A673 (cell line): Measurements from ENCODE around the gene DCAF17. TPM values are rescaled to one million over a fixed set of nuclear protein-coding genes. Genes with fewer than 3 reads are reported as not detected.

Source experiments
- BruUV-seq: library from RNA; stranded (reverse); fragments of 400-500 nt; replicated peaks from 2 replicates; lab custom pipeline; 2021; lab: Mats Ljungman, UMichigan
- CTCF ChIA-PET: fragments of 300-600 bp; sonication (Branson Sonifier 250); formaldehyde crosslinking; loops from one replicate; lab custom pipeline; 2022; ENCODE audit warnings: antibody characterized with exemption; lab: Charles Lee
- POLR2A ChIA-PET: fragments of 300-600 bp; sonication (Branson Sonifier 250); formaldehyde crosslinking; loops from one replicate; lab custom pipeline; 2022; ENCODE audit warnings: antibody characterized with exemption; ENCODE audit not compliant: low non-redundant PET; lab: Charles Lee
- DNase-seq: peaks from one replicate; pipeline ENCODE4 v3.0.0-alpha.2; 2015; ENCODE audit warnings: low spot score
- H3K27ac ChIP-seq: fragments of 200-600 bp; sonication (generic); 2 replicates; pipeline ENCODE4 v1.5.1; 2016; ENCODE audit warnings: mixed run types, low read depth, mild to moderate bottlenecking, mixed read lengths, antibody characterized with exemption, low read length; ENCODE audit not compliant: poor library complexity, severe bottlenecking
- H3K27me3 ChIP-seq: fragments of 200-600 bp; sonication (generic); replicated peaks from 2 replicates; pipeline ENCODE4 v1.6.1; 2017; ENCODE audit warnings: mixed run types, low read depth, mild to moderate bottlenecking, mixed read lengths, antibody characterized with exemption, low read length; ENCODE audit not compliant: insufficient read depth, poor library complexity
- H3K36me3 ChIP-seq: fragments of 200-600 bp; sonication (generic); 2 replicates; pipeline ENCODE4 v1.6.1; 2016; ENCODE audit warnings: mixed run types, mild to moderate bottlenecking, mixed read lengths, antibody characterized with exemption, low read length; ENCODE audit not compliant: insufficient read depth, poor library complexity, severe bottlenecking
- H3K4me1 ChIP-seq: fragments of 200-600 bp; sonication (generic); 2 replicates; pipeline ENCODE4 v1.6.1; 2017; ENCODE audit warnings: mixed run types, mild to moderate bottlenecking, mixed read lengths, antibody characterized with exemption, low read length; ENCODE audit not compliant: insufficient read depth, poor library complexity, severe bottlenecking
- H3K4me3 ChIP-seq: fragments of 200-600 bp; sonication (generic); 2 replicates; pipeline ENCODE4 v1.5.1; 2016; ENCODE audit warnings: low read depth, mixed run types, mild to moderate bottlenecking, mixed read lengths, low read length; ENCODE audit not compliant: poor library complexity, severe bottlenecking
- H3K9me3 ChIP-seq: fragments of 200-600 bp; sonication (generic); 2 replicates; pipeline ENCODE4 v1.6.1; 2016; ENCODE audit warnings: mixed run types, low read depth, mild to moderate bottlenecking, mixed read lengths, antibody characterized with exemption, low read length; ENCODE audit not compliant: poor library complexity, severe bottlenecking
- CTCF ChIP-seq: fragments of 300-800, 200-600 bp; sonication (generic); conservative IDR thresholded peaks from 2 replicates; pipeline ENCODE4 v1.5.1; 2017; ENCODE audit warnings: low read depth, mild to moderate bottlenecking, antibody characterized with exemption, low read length, moderate library complexity, mixed read lengths
- EZH2 ChIP-seq: fragments of 200-600 bp; sonication (generic); IDR thresholded peaks from 2 replicates; pipeline ENCODE4 v1.6.1; 2017; ENCODE audit warnings: borderline replicate concordance, low read depth, mild to moderate bottlenecking, mixed read lengths, antibody characterized with exemption, low read length; ENCODE audit not compliant: poor library complexity, severe bottlenecking
- intact Hi-C: fragments of 100-400 bp; cut with micrococcal nuclease; formaldehyde crosslinking; loops from one replicate; pipeline ENCODE4 v1.10.0; 2022; ENCODE audit not compliant: unreplicated experiment
- total RNA-seq: library from RNA; stranded (reverse); gene quantifications from 2 replicates; pipeline ENCODE4 v1.2.3, GENCODE V29; 2021

The DCAF17 gene
- total RNA-seq, 1 experiment from 2014 or later = 25.0 TPM

- Histone ChIP-seq H3K27me3 (no peaks in the 10 kb centered on the region), H3K27ac (no peak overlapping the region), H3K9me3 (no peaks in the 10 kb centered on the region), H3K4me3 (no peak overlapping the region), H3K36me3 (no peaks in the 10 kb centered on the region), H3K4me1 (no peaks in the 10 kb centered on the region)
- intact Hi-C loops = no loop called here
- TF ChIP-seq CTCF (no peak), EZH2 (no peak)
- no TSS peak for BruUV-seq
- POLR2A ChIA-PET = no interaction called here
- DNase-seq = no peak
- CTCF ChIA-PET = no interaction called here
Observed at GRCh38 chr2:171513719-171514160, 79.7 kb downstream of the DCAF17 start.

- POLR2A ChIA-PET = no interaction called here
- BruUV-seq = no TSS peak
- Histone ChIP-seq H3K4me3 (no peak overlapping the region), H3K27ac (no peak overlapping the region), H3K4me1 (no peaks in the 10 kb centered on the region), H3K27me3 (no peaks in the 10 kb centered on the region), H3K36me3 (no peaks in the 10 kb centered on the region), H3K9me3 (no peaks in the 10 kb centered on the region)
- TF ChIP-seq EZH2 (no peak), CTCF (no peak)
- CTCF ChIA-PET = no interaction called here
- intact Hi-C loops = no loop called here
- DNase-seq = no peak
Observed at GRCh38 chr2:171514908-171515582, 81.0 kb downstream of the DCAF17 start.

- ChIA-PET POLR2A (no interaction called here), CTCF (no interaction called here)
- H3K9me3 ChIP-seq = no peaks in the 10 kb centered on the region
- no peak overlapping the region for H3K27ac ChIP-seq
- H3K4me3 ChIP-seq = no peak overlapping the region
- no peak for DNase-seq
- TF ChIP-seq CTCF = no peak
- TF ChIP-seq EZH2 = no peak
- no peaks in the 10 kb centered on the region for H3K36me3 ChIP-seq
- no peaks in the 10 kb centered on the region for H3K27me3 ChIP-seq
- BruUV-seq = no TSS peak
- intact Hi-C loops = no loop called here
- H3K4me1 ChIP-seq = no peaks in the 10 kb centered on the region
Observed at GRCh38 chr2:171515672-171516298, 81.8 kb downstream of the DCAF17 start.
